Activated CD4-positive, alpha-beta T cell treated with anti-CD3 and anti-CD28 coated beads, Interleukin-2, amount 50 U/mL, for 4 hours (primary cell): Measurements from ENCODE around the gene MBTD1.
"Not testable (repeated sequence)": the region's sequence is repeated elsewhere in the genome, so short reads cannot be mapped to it uniquely, and the experiment has no call there.

ENCODE experiments used
- DNase-seq, 2 experiments: peaks; one replicate each; pipeline ENCODE4 v3.0.0-alpha.2; 2020

MBTD1 gene

DNA sequence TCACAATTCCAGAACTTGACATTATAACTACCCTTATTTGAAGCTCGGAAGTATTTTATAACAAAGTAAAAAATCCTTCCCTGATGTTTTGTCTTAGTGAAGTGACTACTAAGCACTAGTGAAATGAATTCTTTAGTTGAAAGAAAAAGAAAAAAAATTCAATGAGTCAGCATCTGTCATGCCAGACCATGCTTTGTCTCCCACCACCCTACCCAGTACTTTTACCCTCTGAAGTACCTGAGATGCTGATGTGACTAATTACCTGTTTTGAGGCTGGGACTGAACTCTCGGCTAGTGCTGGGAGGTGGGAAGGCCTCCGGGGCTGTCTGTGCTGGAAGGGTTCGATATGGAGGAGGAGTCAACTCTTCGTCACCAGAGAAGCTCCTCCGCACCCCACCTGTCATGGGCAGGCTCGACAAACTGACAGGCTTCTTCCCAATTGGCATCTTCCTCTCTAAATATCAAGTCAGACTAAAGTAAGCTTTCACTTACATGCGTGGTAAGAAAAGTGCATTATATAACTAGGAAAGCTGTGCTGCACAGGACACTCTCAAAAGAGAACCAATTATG lies 74.0 kb downstream of the MBTD1 start:
- DNase-seq: no peak

- DNase-seq: no peak
Measured at GRCh38 chr17:51184124-51184523, 75.7 kb downstream of the MBTD1 start.

- no peak for DNase-seq
Measured at GRCh38 chr17:51180486-51180885, 79.4 kb downstream of the MBTD1 start.

DNA sequence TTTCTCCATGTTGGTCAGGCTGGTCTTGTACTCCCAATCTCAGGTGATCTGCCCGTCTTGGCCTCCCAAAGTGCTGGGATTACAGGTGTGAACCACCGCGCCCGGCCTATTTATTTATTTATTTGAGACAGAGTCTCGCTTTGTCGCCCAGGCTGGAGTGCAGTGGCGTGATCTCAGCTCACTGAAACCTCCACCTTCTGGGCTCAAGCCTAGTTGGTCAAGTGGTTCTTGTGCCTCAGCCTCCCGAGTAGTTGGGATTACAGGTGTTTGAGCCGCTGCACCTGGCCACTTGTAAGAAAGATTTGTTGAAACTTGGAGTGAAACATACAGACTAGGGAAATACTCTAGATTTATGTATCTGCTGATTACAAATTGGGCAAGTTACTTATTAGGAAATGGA lies 87.8 kb downstream of the MBTD1 start:
- DNase-seq: not testable (repeated sequence)

GRCh38 chr17:51170736-51171135 lies 89.1 kb downstream of the MBTD1 start:
- no peak for DNase-seq

DNA sequence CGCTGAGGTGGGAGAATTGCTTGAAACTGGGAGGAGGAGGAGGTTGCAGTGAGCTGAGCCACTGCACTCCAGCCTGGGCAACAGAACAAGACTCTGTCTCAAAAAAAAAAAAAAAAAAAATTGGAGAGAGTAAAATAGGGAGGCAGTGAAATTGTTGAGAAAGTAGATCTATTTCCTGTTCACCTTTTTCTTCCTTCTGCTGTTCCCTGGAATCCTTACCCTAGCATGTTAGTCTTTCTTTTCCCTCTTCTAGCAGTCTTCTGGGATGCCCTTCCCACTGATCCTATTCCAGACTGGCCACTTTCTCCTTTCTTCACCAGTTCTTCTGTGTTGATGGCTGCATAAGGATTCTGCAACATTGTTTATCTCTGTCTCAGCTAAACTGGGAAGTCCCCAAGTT lies 90.5 kb downstream of the MBTD1 start:
- no peak for DNase-seq

DNA sequence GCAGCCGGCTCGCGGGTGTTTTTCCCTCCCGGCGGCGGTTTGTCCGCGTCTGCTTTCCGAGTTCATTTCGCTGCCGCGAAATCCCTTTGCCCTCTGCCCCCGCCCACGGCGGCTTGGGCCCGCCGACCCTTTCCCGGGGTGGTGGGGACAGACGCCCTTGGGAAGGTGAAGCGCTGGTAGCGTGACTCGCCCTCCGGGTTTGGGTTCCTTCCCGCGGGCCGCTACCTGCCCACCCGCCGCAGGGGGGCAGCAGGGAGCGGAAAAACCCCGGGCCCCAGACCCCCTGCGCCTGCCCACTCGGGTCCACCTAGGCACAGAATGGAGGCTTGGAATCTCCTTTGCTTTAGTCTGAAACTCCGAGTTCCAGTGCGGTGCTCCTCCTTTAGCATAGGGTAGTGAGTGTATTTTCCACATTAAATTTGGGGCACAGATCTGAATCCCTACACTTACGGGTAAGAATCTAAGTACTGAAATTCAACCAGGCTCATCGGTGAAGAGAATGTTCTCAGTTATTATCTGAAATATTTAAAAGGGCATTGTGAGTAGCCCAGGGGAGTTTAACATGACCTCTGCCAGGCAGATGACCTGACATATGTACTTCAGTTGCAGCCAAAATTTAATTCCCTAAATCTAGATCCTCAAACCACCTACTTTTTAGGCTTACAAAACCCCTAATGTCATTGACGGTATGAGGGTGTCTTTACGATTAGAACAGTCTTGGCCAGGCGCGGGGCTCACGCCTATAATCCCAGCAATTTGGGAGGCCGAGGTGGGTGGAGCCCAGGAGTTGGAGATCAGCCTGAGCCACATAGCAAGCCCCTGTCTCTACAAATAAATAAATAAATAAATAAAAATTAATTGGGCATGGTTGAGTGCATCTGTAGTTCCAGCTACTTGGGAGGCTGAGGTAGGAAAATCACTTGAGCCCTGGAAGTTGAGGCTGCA lies 92.6 kb downstream of the MBTD1 start:
- peak; percentile 61 to 66 for DNase-seq

DNA sequence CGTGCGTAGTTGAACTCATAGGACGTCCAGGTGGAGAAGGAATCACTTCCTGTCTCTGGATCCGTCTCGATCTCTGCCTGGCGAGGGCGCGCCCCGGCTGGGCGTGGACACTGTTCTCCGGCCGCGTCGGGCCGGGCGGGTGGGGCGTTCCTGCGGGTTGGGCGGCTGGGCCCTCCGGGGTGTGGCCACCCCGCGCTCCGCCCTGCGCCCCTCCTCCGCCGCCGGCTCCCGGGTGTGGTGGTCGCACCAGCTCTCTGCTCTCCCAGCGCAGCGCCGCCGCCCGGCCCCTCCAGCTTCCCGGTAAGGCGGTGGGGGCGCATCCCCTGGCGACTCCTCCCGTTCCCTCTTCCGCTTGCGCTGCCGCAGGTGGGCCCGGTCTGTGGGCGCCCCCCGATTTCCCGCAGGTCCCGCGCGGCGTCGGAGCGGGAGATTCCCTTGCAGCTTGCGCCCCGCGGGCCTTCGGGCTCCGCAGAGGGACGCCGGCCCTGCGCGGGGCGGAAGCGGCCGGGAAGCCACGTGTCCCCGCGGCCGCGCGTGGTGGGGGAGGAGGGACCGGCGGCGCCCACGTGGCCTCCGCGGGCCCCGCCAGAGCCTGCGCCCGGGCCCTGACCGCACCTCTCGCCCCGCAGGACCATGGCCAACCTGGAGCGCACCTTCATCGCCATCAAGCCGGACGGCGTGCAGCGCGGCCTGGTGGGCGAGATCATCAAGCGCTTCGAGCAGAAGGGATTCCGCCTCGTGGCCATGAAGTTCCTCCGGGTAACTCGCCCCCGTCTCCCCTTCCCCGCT lies 93.5 kb downstream of the MBTD1 start, which contains the start of gene NME2:
Gene NME2, plus strand, starts transcription at position 214 of the 789 bp plus-strand sequence. Its CDS starts 420 bp downstream, at position 634.
- peak; percentile 43 to 52 for DNase-seq

DNA sequence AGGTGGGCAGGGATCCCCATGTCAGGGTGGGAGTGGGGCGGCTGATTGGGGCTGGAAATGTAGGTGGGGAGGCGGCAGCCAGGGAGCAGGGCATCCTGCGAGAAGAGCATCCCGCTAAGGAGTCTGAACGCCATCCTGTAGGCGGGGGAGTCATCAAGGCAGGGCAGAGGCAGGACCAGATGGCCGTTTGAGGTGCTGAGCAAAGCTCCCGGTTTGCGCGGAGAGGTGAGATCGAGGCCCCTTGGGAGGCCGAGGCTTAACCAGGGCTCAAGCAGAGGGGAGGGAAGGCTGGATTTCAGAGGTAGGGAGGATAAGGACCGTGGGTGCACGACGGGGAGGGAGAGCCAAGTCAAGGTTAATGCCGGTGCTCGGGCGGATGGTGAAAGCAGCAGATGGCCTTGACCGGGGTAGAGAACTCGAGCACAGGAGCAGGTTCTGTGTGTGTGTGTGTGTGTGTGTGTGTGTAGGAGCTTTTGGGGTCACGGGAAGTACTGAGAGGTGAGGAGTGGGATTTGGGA lies 94.1 kb downstream of the MBTD1 start:
- peak; percentile 8 to 19 for DNase-seq

GRCh38 chr17:51164911-51165679 lies 94.8 kb downstream of the MBTD1 start:
- no peak for DNase-seq

DNA sequence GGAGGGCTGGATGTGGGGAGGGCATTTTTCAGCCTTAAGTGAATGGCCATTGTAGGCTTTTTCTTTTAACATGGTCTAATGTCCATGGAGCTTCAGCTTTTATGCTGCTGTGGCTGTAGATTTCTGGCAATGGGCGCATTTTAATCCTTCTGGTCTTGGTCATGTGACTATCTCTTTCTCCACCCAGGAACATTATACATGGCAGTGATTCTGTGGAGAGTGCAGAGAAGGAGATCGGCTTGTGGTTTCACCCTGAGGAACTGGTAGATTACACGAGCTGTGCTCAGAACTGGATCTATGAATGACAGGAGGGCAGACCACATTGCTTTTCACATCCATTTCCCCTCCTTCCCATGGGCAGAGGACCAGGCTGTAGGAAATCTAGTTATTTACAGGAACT lies 98.3 kb downstream of the MBTD1 start:
- DNase-seq: no peak

GRCh38 chr17:51159604-51160003 lies 100.2 kb downstream of the MBTD1 start:
- no peak for DNase-seq

GRCh38 chr17:51155416-51155815 lies 104.4 kb downstream of the MBTD1 start:
- DNase-seq: no peak

DNA sequence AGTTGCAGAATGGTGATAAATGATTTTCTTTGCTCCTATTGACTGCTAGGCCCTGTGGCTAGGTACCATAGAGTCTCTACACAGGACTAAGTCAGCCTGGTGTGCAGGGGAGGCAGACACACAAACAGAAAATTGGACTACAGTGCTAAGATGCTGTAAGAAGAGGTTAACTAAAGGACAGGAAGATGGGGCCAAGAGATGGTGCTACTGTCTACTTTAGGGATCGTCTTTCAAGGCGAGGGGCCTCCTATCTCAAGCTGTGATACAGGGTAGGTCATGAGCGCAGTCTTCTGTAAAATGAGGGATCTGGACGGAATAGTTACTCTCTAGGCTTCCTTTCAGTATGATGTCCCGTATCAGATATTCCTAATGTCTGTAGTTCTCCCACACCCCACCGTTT lies 105.7 kb downstream of the MBTD1 start:
- no peak for DNase-seq

- DNase-seq: peak; percentile 94 to 97
Measured at GRCh38 chr17:51153210-51154072, 106.4 kb downstream of the MBTD1 start, which contains the start of gene NME1. Gene NME1, plus strand, starts transcription at chr17:51153559. Its CDS starts 2,096 bp downstream, at chr17:51155655.

DNA sequence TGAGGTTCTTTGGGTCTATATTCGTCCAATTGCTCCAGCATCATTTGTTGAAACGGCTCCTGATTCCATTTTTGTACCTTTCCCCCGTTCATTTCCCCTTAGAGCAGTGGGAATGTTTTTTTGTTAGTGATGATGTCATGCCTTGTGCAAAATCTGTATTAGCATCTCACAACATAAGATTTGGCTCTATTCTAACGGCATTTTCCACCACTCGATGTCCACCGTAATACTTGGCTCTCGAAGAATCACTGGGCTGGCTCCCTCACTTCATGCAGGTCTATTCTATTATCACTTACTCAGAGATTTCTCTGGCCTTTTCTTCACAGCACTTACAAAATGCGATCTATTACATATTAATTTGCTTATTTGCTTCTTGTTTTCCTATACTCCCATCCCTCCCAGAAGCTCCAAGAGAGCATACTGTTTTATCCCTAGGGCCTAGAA lies 107.1 kb downstream of the MBTD1 start:
- DNase-seq: no peak

DNA sequence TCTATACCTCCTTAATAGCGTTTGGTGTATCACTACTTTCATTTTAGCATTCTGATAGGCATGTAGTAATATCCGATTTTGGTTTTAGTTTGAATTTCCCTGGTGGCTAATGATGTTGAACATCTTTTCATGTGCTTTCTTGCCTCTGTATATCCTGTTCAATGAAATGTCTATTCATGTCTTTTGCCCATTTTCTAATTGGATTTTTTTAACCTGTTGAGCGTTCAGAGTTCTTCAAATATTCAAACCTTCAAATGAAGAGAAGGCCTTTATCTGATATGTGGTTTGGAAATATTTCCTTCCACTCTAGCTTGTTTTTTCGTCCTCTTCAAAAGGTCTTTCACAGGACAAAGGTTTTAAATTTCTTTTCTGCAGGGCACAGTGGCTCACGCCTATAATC lies 108.9 kb downstream of the MBTD1 start:
- DNase-seq: no peak

DNA sequence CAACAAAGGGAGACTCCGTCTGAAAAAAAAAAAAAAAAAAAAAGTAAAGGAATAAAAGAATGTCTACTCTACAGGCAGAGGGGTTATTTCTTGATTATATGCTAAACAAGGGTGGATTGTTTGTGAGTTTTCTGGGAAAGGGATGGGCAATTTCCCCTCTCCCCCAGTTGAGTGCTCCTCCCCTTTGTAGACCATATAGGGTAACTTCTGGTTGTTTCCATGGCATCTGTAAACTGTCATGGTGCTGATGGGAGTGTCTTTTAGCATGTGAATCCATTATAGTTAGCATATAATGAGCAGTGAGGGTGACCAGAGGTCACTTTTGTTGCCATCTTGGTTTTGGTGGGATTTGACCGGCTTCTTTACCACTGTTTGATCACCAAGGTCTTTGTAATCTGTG lies 110.7 kb downstream of the MBTD1 start:
- no peak for DNase-seq

DNA sequence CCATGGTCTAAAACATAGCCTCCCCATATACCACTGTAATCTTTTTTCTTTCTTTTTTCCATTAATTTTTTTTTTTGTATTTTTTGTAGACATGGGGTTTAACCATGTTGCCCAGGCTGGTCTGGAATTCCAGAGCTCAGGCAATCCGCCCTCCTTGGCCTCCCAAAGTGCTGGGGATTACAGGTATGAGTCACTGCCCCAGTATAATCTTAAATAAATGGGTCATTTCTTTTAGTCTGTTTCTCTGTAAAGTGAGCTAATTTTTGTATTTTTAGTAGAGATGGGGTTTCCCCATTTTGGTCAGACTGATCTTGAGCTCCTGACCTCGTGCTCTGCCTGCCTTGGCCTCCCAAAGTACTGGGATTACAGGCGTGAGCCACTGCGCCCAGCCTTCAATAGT lies 112.2 kb downstream of the MBTD1 start:
- no peak for DNase-seq

GRCh38 chr17:51144266-51145022 lies 115.4 kb downstream of the MBTD1 start:
- DNase-seq: no peak
